NCI-H82 treated with DMSO at 0.1 percent for 48 hours (cell line): ENCODE data around the gene SKAP2.

Experiments used
- DNase-seq: peaks from one replicate; lab custom pipeline; 2025; ENCODE audit not compliant: unreplicated experiment; lab: John Stamatoyannopoulos, UW

SKAP2 gene, protein sequence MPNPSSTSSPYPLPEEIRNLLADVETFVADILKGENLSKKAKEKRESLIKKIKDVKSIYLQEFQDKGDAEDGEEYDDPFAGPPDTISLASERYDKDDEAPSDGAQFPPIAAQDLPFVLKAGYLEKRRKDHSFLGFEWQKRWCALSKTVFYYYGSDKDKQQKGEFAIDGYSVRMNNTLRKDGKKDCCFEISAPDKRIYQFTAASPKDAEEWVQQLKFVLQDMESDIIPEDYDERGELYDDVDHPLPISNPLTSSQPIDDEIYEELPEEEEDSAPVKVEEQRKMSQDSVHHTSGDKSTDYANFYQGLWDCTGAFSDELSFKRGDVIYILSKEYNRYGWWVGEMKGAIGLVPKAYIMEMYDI

DNA sequence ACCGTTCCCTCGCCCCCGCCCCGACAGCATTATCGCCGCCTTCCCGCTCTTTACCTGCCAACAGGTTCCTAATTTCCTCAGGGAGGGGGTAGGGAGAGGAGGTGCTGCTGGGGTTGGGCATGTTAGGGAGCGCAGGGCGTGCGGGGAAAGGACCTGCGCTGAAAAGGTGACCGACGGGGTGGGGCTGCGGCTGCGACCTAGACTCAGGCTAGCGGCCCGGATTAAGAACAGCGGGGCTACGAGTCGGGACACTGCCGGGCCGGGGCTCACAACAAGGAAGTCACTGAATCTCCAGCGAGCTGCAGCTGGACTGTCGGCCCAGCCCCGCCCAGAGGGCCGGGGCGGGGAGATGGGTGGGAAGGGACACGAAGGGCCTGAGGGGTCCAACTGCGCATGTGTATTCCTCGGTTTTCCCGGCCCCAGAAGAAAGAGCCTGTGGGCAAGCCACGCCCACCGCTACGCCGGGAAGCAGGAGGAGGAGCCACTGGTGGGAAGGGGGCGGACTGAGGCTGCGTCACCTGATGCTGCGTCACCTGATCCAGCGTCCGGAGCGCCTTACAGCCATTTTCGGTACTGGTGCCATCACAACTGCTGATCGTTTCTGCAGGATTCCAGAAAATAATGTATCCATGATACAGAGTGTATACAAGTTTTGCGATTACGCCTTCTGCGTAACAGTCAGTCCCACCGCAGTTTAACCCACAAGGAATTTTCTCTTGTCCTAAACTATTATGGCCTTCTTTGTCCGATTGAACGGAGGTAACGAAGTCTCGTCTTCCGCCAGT lies at the start of gene SKAP2:
TSS of gene SKAP2 (minus strand) at position 282 of the 785 bp plus-strand sequence. CDS start at position 121, 161 bp downstream.
- DNase-seq: peak; percentile 86

DNA sequence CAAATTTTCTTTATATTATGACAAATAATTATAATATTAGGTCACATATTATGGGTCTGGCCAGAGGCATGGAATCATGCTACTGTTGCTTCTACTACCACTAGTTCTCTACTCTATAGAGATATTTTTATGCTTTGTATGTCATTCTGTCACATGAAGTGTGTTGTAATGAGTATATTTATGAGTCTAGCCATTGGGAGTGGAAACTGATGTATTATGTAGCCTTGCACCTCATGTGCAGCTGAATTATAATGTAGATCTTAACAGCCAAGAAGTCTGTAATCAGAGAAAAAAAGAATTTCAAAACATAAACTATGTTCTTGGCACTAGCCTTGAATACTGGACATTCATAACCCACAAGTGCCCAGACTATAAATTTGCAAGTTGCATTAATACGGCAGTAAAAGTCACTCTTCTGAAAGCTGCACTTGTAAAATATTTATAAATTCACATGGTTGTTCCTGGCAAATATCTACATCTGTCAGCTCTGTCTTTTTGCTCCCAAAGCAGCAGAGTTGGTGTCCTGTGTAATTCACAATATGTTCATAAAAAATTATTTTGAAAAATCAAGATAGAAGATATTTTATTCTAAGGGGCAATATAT lies 48.6 kb upstream of the SKAP2 start:
- DNase-seq: no peak

DNA sequence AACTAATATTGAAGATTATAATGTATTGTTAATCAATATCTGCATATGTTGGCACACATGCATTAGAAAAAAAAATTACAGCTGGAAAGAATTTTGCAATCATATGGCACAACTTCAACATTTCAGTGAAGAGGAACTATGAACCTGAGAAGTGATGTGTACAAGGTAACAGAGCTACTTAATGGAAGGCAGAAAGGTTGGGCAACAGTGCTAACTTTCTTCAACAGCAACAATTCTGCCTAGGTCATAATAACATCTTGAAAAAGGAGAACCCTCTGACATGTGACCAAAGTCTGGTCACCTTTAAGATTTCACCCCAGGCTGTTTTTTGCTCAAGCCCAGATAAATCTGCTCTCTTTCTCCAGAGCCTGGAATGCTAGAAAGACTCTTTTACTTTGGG lies 47.9 kb upstream of the SKAP2 start:
- no peak for DNase-seq

DNA sequence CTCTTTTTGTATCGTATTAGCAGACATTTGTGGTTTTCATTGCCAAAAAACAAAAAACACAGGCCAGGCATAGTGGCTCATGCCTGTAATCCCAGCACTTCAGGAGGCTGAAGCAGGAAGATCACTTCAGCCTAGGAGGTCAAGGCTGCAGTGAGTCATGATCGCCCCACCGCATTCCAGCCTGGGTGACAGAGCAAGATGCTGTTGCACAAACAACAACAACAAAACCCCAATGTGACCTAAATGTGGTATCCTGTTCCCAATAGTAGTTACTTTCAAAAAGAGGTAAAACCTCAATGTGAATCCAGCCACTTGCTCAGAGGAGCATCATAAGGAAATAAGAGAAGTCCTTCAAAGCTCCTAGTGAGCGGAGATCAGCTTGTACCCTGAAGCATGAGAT lies 45.8 kb upstream of the SKAP2 start:
- no peak for DNase-seq

DNA sequence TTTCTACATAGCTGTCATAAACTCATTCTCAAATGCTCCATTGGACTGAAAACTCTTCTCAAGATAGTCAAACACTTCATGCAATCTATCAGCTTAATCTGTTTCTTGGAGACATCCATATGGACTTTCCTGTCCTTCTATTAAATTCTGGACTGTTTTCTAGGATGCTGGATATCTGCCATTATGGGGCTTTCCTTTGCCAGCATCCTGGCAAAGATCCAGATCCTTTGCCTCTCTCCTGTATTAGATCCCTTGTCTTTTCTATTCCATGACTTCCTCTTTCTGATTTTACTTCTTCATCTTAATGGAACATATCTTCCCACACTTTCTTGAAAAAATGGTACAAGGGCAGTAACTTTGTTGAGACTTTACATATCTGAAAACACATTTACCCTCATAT lies 35.9 kb upstream of the SKAP2 start:
- peak; percentile 2 for DNase-seq

DNA sequence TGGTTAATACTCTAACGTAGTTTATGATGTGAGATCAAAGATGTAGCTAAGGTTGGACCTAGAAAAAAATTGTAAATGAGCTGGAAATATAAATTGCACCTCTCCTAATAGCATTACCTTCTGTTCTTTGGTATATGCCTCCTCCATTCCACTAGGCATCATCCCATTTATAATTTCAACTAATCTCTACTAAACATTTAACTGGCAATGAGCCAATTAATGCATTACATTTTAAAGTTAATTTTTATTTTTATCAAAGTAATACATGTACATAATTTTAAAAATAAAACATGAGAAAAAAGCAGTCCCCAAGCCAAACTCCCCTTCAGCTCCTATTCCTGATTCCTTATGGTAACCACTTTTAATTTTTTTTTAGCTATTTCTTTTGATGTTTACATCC lies 35.1 kb upstream of the SKAP2 start:
- DNase-seq: no peak

DNA sequence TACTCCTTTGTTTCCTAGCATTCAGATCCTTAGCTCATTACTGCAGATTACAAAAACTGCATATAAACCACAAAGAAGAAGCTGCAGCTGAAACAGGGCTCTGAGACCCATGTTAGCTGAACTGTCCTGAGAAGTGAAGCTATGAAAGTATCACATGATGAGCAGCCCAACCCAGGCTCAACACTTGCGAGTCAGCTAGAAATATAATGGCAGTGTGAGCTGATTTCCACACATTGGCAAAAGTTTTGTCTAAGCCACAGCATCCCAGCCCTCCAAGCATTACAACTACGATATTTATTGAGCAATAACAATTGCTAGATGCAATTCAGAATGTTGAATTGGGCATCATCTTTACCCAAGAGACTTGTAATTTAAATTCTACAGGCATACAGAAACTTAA lies 34.5 kb upstream of the SKAP2 start:
- no peak for DNase-seq

DNA sequence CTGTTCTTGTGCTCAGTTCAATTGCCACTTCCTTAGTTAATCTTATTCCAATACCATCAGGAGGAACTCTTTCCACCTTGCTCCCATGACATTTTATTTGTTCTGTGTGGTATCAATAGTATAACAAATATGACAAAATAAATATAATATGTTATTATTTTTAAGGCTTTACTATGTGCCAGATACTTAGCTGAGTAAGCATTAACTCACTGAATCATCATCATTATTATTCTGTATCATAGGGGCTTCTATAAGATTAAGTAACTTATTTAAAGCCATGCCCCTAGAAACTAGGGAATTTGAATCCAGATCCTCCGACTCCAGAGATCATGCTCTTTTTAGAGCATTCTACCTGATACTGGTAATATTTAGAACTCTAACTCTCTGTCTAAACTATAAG lies 33.5 kb upstream of the SKAP2 start:
- no peak for DNase-seq

DNA sequence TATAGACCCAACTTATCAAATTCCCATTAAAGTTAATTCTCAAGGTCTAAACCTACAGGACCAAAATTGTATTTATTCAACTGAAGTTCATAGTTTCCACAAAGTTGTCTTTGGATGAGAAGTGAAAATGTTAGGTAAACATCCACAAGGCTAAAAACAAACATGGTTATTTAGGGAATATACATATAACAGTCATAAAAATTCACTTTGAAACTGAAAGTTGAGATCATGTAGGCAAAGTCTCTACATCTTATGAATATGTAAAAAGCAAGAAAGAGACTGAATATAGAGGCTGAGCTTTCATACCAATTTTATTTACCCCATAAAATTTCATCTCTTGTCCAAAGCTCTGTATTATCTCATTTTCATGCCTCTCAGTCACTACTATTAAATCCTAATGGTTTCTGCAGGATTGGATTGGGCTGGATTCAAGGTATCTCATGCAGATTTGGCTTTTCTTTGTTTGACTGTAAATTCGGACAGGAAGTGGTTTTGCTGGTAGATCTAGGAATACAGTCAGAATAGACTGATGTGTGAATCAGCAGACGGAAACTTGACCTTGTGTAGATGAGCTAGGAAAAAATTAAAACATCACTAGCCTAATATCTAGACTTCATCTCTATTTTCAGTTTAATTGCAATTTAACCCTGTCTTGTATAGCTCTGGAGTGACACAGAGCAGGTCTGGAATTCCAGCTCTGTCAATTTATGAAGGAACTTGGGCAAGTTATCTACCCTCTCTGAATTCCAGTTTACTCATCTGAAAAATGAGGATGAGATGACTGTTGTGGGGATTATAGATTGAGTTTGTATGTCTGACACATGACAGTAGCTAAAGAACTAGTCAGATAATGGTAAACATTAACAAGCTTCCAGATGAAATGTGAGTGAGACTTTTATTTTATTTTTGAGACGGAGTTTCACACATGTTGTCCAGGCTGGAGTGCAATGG lies 27.3 kb upstream of the SKAP2 start:
- no peak for DNase-seq

DNA sequence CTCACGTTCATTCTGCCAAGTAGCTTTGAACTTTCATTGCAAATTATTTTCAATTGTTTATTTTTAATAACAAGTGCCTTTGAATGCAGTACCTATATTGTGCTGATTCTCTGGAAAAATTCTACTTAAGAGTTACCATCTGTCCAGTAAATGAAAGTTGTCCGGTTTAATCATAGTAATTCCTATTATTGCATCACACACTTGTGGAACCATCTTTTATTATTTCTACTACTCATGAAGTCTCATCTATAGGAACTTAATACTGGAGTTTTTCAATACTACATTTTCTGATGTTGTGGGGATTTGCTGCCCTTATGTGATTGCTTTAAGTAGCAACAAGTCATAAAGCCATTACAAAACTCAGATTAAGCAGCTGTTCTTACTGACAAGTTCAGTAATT lies 16.5 kb upstream of the SKAP2 start:
- DNase-seq: no peak

DNA sequence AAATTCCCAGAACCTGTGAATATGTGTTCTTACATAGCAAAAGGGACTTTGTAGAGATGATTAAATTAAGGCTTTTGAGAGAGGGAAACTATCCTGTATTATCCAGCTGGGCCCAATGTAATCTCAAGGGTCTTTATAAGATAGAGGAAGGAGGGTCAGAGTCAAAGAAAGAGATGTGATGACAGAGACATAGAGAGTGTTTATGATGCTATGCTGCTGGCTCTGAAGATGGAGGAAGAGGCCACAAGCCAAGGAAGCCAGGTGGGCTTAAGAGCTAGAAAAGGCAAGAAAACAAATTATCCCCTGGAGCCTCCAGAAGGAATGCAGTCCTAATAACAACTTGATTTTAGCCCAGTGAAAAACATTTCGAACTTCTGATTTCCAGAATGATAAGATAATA lies 15.3 kb upstream of the SKAP2 start:
- DNase-seq: no peak

DNA sequence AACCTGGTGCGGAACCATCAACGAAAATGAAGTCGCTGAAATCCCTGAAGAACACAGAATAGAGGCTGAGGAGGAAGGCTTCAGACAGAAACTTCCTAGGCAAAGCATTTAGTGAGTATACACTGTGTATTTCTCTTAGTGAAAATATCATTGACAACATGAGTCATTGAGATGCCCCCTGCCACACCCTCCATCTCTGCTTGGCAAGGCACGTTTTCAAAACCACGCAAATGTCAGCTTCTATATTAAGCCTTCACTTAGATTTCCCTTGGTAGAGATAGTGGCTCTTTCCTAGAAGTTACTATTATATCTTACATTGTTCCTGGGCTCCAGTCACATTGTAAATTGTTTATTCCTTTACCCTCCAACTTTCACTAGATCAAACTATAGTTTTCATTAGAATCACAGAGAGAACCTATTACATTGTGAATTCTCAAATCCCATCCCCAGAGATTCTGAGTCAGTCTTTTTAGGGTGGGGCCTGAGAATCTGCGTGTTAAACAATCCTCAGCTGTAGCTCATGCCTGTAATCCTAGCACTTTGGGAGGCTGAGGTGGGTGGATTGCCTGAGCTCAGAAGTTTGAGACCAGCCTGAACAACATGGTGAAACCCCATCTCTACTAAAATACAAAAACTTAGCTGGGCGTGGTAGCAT lies 4.6 kb upstream of the SKAP2 start:
- no peak for DNase-seq

DNA sequence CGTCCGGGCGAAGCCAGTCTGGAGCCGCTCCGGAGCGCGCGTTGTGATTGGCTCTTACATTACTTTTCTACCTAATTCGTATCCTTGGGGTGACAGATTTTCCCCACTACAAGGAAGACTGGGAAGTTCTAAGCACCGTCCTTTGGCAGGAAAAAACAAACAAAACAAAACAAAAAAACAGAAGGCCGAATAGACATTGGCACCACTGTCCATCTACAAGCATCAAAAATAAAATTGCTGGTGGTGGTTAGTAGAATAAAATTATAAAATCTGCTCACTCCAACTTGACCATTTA lies 651 bp upstream of the SKAP2 start:
- no peak for DNase-seq

DNA sequence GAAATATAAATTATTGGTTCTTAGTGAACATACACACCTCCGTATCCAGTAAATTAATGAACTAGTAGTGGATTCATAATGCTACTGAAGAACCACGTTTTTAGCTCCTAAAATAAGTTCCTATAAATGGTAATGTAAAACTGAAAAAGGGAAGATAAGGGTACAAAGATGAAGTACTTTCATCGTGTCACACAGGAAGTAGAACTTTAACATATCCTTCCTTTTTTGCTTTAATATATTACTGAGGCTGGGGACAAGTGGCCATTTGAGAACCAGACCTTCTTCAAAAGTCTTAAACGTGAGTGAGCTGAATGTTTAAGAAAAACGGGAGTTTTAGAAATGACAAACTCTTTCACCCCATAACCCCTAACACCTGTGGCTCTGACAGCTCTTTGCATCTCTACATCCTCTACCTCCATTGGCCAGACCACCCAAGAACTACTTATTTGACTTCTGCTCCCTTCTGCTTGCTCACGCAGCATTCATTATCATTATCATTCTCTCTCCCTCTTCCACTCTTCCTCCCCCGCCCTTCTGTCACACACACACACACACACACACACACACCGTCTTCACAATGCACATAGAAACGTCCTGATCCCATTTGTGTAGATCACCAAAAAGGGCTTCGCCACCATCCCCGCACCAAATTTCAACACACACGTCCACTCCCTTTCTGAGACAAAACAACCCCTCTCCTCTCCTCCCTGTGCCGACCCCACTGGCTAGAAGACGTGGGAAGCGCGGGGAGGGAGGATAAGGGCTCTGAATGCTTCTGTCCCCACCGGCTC lies 677 bp downstream of the SKAP2 start:
- DNase-seq: no peak

DNA sequence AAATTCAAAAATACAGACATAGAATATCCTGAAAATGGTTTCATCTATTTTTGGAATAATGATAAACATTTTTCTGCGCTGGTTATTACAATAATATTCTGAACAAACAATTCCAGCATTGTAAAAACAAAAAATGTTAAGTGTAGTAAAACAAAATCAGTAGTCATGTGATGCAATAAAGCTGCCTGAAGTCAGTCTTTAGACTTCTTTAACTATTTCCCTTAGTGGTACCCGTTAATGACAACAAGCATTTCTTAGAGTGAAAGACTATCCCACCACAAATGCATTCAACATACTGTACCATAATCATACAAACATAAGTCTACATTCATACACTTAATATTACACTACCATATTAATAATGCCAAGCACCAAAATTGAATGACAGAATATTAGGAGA lies 1.6 kb downstream of the SKAP2 start:
- no peak for DNase-seq

DNA sequence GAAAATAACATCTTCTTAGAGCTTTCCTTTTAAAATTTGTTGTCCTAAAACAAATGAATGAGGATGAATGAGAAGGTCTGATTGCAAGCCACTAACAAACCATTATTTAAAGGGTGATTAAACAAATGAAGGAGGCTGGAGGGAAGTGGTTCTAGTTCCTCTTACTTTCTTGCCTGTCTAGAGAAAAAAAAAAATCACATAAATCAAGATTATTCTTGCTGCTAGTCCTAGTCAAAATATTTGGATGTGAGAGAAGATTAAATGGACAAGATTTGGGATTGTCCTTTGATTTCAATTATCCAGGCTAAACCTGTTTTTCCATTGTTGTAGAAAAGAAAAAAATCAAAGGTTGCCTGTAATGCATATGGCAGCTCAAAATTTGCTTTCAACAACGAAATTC lies 3.3 kb downstream of the SKAP2 start:
- DNase-seq: no peak

DNA sequence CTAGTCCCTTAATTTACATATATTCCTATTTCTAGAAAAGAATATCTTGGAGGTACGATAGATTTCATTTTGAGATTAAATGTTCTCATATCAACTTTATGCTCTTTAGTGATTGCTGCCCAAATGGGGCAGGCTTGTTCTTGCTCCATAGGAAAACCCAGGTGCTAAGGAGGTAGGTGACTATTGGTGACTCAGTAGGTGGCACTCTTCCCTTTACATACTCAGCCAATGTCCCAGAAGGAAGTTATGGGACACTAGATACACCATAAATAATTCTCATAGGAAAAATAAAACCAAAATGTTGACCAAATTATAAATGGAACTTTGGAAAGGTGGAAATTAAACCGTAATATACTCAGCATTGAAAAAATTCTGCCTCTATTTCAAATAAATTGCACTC lies 4.0 kb downstream of the SKAP2 start:
- peak; percentile 40 for DNase-seq

DNA sequence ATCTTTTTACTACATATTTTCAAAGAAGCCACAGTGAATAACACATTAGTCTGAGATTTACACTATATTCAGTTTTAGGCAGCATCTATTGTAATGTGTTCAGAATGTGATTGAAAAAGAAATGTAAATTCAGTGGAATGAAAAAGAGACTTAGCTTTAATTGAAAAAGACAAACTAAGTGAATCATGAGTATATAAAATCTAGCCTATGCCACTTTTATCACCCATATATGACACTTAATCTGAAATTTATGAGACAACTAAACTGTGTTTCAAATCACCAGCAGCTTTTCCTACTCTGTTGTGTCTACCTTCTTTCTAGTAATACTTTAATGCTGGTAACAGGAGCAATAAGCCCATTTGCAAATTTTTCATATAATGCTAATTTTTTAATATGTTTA lies 4.7 kb downstream of the SKAP2 start:
- no peak for DNase-seq

DNA sequence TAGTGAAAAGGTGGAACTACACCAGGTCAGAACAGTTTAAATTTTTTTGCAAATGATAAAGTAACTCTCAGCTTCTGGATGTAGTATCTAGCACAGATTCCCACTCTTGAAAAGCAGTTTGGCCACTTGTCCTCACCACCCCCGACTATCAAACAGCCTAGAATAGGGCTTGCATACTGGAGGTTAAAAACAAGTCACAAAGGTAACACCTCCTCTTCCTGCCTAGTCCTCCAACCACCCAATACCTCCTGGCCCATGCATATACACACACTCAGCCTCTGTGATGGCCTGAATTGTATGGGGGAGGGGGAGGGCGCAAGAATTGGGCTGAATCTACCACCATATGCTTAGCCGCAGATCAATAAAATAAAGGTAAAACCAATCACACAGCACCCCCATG lies 5.7 kb downstream of the SKAP2 start:
- no peak for DNase-seq

DNA sequence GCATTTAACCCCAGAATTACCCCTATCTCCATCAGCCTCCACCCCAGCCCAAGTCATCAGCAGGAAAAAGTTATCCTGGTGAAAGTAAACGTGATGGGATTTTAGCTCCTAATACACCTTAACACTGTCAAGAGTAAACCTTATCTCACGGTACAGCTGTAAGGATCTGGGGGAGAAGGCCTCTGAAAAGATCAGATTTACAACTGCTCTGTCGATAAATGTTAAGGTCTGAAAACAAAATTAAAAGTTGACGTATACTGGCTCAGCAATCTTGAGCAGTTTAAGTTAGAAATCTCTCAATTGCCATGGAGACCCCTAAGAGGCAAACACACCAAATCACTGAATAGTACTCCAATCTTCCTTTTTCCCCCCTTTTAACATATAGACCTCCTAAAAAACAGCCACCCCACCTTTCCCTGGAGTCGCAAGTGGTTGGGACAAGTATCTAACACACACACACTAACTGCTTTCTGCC lies 6.1 kb downstream of the SKAP2 start:
- DNase-seq: no peak
